Measurements from ENCODE around the gene SLC10A4.

DNA sequence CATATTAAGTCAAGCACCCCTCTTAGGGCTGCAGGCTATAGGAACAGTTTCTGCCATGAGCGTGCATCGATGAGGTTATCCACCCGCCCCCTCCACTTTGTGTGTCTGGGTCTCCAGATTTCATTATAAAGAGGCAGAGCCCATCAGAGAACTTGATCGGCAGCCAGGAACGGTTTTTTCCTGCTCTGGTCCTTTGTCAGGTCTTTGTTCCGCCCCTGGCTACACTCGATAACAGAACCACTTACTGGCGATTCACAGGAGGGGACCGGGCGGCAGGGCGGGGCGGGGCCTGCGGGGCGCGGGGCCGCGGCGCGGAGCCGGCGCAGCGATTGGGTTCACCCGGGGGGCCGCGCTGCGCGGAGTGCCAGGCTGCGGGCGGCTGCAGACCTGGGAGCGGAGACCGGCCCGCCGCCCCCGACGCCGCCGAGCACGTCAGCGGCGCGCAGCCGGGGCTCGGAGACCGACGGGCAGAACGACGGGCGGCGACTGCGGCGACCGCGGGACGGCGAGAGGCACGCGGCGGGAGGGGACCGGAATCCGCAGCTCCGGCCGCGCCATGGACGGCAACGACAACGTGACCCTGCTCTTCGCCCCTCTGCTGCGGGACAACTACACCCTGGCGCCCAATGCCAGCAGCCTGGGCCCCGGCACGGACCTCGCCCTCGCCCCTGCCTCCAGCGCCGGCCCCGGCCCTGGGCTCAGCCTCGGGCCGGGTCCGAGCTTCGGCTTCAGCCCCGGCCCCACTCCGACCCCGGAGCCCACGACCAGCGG is at the start of gene SLC10A4:
- TF ChIP-seq, protein P1, sequence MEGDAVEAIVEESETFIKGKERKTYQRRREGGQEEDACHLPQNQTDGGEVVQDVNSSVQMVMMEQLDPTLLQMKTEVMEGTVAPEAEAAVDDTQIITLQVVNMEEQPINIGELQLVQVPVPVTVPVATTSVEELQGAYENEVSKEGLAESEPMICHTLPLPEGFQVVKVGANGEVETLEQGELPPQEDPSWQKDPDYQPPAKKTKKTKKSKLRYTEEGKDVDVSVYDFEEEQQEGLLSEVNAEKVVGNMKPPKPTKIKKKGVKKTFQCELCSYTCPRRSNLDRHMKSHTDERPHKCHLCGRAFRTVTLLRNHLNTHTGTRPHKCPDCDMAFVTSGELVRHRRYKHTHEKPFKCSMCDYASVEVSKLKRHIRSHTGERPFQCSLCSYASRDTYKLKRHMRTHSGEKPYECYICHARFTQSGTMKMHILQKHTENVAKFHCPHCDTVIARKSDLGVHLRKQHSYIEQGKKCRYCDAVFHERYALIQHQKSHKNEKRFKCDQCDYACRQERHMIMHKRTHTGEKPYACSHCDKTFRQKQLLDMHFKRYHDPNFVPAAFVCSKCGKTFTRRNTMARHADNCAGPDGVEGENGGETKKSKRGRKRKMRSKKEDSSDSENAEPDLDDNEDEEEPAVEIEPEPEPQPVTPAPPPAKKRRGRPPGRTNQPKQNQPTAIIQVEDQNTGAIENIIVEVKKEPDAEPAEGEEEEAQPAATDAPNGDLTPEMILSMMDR (conservative IDR thresholded peaks at IDR 0.05 in 1 of 2, IDR thresholded peaks at IDR 0.05 in 1 of 2; ENCODE audit: extremely low read depth in 1 of 2, insufficient read depth in 1 of 2, low read depth in 1 of 2, low read length in 2 of 2), result no peak
- TF ChIP-seq EZH2 (IDR thresholded peaks at IDR 0.05; ENCODE audit: borderline replicate concordance, low read length), result no peak
